Non-pigmented ciliary epithelial cell (primary cell): ENCODE measurements around the gene SCN2B.

Experiments used
- DNase-seq: peaks from one replicate; pipeline ENCODE4 v3.0.0-alpha.2; 2010; ENCODE audit warnings: low read depth

Gene SCN2B

DNA sequence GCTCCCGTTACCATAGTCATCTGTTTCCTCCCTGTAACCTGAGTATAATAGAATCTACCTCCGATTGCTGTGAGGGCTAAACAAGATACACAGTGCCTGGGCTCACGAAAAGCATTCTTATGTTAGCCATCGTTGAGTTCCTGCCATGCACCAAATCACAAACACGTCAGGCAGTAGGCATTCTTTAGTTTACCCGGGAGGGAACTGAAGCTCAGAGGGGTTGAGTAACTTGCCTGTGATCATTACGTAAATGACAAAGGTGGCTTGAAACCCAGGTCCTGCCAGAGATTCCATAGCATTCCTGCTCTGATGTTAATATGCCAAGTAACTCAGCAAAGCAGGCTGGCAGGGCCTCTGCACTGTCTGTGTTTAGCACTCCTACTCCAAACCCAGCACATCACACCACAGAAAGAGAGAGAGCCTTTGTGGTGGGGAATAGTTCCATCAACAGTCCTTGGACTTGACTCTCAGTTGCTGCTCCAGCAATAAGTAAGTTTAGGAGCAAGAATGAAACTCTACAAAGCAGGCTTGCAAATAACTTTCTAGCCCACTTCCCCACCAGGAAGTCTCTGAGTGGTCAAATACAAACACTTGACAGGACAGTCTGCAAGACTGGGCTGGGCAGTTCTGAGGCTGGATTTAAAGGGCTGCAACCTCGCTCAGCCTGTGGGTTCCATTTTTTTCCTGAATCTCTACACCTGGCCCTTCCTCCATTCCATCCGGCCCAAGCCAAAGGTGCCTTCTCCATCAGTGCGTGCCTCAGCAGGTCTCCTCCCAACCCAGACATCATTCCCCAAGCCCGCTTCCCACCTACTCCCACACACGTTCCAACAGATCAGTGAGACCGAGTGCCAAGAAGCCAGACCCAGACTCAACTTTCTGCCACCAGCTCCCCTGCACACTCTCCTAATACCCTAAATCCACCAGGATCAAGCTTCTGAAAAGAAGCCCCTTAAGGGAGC, 1.1 kb downstream of the SCN2B start:
- DNase-seq = no peak

DNA sequence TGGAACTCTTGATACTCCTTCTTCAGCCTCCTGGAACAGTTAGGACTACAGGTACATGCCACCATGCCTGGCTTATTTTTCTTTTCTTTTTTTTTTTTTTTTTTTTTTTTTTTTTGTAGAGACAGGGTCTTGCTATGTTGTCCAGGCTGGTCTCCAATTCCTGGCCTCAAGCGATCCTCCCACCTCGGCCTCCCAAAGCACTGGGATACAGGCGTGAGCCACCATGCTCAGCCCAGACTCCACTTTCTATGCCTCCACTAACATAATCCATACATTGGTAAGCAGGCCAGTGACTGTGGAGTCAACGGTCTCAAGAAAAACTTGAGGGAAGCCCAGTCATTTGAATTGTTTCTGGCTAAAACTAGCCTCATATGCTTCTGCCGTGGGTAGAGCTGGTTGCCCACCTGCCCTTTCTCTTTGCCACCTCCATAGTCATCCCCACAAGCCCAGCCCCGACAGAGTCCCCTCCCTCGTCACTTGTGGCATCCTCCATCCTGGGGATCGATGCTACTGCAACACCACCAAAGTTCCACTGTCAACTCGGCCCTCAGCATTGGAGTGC, 2.4 kb downstream of the SCN2B start:
- no peak for DNase-seq

DNA sequence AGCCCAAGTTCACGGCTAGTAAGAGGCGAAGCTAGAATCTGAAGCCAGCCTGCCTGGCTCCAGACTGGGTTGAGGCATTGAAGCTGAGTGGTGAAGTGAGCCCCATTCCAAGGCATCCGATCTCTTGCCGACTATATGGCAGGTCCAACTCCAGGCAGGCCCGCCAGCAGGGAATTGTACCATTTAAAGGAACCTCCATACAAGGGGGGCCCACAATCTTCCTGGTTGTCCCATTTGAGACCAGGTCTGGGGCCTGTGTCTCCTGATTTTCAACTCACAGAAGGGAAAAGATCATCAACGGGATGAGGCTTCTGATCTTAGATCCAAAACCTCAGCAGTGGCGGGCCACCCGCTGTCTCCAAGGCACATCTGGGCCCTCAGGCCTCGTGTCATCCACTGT, 4.1 kb downstream of the SCN2B start:
- DNase-seq = no peak

DNA sequence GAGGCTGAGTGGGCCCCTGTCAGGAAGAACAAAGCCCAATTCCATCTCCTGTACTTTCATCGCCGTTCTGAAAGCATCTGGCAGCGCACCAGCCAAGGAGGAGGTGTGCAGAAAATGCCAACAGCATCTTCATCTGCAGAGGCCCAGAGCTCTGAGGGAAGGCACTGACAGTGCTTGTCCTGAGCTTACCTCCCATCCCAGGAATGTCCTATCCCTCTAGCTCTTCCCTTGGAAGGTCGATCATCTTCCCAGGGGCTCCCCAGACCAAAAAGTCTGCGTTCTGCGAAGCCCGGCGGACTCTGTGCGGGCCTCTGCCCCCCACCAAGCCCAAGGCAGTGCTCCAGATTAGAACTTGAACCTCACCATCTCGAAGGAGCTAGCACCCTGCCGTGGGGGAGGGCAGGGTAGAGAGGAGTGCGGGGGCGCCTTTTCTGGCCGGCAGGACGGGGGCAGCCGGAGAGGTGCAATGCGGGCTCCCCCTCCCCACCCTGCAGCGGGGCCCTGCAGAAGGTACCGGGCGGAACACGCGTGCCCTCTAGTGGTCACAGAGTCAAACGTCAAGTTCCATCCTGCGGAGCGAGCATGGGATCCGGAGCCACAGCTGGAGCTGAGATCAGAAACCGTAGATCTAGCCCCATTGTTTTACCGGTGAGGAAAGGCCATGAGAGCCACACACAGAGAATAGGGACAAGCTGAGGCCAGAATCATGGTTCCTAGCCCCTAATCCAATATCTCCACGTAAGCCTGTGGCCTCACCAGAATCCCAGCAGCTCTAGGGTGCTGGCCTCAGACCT, 5.0 kb downstream of the SCN2B start:
- no peak for DNase-seq

DNA sequence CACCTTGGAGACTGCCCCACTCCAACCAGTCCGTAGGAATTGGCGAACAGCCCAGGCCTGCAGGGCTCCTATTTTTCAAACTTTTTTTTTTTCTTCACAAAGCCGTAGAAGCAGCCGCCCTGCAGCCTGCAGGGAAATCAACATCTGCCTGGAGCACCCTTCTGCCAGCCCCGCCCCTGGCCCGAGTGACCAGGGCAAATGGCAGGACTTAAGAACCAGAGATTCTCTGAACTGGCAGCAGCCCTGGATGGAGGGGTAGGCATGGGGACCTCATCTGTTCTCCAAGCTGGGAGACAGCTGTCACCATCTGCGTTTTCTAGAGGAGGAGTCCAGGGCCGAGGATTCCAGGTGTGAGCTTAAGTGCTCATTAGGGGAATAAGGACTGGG, 5.6 kb downstream of the SCN2B start:
- DNase-seq = no peak

DNA sequence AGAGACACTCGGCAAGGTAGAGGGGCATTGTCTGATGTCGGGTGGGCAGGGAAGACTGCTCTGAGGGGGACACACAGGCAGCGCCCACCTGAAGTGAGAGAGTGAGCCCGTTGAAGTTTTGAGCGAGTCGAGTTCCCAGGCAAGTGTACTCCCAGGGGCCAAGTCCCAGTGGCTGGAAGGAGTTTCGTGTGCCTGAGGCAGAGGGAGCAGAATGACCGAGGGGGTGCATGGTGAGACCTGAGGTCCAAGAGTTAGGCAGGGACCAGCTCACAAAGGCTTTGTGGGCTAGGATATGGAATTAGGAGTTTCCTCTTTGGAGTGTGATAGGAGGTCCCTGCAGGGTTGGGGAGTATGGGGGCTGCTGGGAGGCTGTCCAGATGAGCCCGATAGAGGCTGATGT, 6.2 kb downstream of the SCN2B start:
- DNase-seq = no peak

DNA sequence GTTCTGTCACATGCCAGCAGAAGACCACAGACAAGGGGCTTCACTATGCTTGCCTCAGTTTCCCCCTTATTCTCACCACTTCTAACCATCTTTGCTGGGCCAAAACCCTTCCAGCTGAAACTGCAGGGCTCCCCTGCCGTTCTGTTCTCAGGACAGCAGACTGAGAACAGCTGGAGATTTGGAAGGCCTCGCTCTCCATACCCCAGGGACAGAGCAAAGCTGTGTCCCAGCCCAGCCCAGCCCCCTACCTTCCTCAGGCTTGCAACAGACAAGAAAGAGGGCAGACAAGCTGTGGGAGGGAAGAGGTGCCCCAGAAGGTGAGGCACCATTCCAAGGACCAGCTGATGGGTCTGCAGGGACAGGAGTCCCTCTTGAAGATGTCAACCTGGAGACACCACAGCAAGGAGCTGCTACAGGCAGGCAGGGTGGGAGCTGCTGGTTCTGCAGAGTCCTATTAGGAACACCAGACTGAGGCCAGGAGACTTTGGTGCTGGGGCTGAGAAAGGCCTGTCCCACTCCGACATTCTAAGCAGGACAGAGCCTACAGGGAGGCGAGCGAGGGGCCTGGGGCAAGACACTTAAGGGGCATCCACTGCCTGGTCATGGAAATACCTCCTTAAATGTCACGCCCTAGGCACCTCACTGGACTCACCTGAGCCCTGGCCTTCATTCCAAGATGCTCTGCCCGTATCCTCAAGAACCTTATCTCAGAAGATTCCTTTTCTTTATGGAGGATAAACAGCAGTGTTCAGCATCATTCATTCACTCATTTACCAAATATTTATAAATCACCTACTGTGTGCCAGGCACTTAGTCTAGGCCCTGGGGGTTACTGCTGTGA, 6.9 kb downstream of the SCN2B start:
- no peak for DNase-seq

DNA sequence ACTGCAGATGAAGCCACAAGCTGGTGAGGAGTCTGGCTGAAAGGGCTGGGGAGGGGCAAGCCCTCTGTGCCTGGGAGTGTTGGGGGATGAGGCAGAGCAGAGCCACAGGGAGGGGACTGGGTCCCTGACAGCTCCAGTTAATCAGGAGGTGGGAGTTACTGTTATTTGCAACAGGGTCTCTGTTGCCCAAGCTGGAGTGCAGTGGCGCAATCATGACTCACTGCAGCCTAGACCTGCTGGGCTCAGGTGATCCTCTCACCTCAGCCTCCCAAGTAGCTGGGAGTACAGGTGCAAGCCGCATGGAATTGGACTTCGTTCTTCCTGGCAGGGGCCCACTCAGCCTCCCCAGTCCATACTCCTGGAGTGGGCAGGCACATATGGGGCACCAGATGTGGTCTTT, 7.7 kb downstream of the SCN2B start:
- no peak for DNase-seq

DNA sequence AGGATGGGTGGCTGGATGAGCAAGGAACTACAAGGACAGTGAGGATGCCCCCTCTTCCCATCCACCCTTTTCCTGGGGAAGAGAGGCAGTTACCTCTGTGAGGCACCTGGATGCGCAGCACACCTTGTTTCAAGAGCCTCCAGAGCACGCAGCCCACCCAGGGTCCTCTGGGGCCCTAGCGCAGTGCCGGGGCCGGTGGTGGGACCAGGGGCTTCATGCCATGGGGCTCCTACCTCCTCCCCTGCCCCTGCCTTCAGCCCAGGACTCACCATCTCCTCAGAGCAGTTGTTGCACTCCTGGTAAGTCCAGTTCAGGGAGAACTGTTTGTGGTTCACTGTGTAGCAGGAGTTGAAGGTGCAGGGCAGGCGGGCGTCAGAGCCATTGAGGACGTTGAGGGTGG, 8.1 kb downstream of the SCN2B start:
- no peak for DNase-seq

DNA sequence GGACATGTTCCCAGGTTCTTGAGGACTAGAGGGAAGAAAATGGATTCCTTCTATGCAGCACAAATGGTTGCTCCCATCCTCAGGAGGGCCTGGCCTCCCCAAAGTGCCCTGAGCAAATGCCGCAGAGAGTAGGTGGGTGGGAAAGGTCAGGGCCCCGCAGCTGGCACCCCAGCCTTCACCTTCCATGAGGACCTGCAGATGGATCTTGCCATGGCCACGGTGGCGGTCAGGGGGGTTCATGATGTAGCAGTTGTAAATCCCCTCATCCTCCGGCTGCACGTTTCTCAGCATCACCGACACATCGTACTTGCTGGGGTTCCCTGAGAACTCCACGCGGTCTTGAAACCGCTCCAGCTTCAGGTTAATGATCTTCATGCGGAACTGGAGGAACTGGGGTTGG, 8.5 kb downstream of the SCN2B start:
- DNase-seq = no peak

DNA sequence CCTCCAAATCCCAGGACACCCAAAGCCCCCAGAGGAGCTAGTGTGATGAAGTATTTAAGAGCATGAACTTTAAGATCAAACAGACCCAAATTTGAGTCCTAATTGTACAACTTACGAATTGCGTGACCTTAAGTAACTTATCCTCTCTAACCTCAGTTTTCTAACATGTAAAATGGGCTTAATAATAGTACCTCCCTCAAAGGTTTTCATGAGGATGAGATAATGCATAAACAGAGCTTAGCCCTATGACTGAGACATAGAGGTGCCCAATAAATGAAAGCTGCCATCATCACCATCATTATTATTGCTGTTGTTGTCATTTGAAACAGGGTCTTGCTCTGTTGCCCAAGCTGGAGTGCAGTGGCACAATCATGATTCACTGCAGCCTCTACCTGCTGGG, 9.2 kb downstream of the SCN2B start:
- DNase-seq = no peak

DNA sequence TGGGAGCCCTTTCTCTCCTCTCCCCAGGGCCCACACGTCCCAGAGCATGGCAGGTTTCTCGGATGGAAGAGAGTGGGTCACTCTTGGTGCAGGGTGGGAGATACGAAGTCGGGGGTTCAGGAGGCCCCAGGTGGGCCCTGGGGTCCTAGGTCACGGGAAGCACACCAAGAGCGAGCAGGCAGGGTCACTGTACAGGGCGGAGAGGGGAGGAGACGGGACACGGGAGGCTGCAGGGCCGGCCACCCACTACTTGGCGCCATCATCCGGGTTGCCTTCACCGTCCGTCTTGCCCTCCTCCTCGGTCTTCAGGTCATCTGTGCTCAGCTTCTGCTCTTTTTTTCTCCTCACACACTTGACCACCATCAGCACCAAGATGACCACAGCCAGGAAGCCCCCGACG, 9.8 kb downstream of the SCN2B start:
- DNase-seq = no peak

DNA sequence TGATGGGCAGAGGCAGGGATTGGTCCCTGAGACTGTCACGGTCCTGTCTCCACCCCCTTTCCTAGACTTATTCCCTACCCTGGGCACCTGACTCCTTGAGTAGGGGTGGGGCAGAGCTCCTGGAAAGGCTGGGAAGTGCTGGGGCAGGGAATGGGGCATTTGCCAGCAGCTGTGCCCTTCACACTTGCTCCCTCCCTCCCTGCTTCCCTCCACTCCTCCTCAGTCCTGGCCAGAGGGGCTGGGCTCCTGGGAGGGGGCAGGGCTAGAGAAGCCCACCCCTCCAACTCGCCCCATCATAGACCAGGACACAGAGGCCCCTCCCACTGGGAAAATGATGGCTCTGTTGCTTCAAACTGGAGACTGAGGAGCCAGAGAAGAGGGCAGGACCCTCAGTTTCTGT, 11.6 kb downstream of the SCN2B start:
- no peak for DNase-seq

DNA sequence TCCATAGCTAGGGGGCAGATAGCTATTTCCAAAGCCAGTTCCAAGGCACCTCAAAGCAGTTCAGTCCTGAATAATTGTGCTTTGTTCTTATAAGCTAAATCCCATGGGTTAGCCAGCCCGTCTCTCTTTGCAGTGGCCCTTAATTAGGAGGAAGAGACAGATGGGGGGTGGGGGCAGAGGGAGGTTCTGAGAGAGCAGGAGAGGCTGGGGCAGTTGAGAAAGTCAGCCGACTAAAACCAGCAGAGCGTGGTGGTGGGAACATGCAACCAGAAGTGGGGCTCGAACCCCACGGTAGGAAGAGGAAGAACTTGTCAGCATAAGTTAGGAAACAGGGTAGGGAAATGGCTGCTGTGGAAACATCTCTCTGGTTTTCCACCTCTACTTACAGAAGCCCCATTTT, 12.9 kb downstream of the SCN2B start:
- no peak for DNase-seq

DNA sequence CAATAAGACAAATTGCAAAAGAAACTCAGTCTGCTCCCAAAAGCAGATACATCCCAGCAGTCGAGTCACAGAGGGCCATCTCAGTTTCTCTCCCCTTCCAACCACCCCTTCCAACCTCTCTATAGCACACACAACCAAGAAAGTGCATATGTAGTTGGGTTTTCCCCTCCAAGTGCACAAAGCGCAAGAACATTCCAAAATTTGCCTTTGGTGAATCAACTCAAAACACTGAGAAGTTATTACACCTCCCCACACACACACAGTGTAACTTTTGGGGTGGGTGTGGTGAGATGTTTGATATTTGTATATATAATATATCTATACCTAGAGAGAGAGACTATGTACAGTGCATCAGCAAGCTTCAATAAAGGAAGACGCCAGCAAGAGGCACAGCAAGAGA, 13.6 kb downstream of the SCN2B start:
- DNase-seq = no peak

DNA sequence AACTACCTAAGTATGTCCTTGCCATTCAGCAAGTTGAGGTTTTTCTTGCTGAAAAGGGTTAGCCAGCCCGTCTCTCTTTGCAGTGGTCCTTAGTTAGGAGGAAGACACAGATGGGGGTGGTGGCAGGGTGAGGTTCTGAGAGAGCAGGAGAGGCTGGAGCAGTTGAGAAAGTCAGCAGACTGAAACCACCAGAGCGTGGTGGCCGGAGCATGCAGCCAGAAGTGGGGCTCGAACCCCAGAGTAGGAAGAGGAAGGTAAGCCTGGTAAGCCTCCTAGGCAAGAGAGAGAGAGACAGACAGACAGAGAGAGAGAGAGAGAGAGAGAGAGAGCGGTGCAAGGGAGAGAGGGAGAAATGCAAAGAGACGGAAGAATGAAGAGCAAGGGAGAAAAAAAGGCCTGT, 14.7 kb downstream of the SCN2B start:
- DNase-seq = no peak

DNA sequence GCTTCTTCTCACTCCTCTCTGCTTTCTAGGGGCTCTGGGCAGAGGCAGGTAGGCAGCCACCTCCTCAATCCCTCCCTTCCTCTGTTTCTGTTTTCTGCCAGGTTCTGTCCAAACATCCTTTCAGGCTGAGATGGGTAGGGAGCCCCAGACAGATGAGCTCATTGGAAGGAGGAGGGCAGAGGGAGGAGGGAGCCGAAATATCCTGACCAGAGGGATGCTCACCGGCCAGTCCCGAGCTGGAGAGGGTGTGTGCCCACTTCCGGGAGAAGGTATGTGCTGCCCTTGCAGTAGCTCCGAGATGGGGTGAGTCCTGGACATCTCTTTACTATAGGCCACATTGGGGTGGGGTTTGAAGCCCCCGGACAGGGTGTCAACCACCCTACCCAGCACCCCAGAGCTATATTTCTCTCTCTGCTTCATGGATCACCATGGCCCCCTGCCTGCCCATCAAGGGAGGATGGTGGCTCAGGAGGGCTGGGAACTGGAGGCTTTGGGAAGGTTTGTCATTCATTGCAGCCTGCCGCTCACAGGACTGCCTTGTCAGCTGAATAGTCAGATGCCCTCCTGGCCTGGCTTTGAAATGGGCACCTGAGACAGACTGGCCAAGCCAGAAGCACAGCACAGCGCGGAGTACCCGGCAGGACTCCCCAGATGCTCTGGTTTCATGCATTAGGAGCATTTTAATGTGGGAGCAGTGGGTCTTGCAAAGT, 19.1 kb downstream of the SCN2B start:
- no peak for DNase-seq

DNA sequence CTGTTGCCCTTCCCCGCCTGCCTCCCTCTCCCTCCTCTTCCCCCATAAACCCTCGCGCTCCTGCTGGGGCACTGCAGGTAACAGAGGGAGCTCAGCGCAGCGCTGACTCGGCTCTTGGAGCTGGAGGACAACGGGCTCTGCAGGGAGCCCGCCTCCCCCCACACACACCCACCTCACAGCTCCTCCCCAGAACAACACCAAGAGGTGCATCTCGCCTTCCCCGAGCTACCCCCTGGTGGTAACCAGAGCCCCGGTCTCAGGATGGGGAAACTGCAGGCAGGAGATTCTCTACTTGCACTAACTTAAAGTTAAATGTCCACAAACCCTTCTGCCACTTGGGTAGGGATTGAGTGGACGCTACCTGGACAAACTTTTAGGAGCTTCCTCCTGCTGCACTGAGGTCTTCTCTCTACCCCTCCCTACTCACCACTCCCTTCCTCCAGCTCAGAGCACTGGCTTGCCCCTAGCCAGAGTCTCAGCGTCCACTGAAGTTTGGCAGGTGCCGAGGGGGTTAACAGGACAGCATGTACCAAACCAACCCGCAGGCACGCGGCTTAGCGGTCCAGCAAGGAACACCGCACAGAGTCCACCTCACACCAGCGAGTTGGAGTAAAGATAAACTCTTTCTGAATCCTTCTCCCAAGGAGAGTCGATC, 19.8 kb downstream of the SCN2B start:
- no peak for DNase-seq

DNA sequence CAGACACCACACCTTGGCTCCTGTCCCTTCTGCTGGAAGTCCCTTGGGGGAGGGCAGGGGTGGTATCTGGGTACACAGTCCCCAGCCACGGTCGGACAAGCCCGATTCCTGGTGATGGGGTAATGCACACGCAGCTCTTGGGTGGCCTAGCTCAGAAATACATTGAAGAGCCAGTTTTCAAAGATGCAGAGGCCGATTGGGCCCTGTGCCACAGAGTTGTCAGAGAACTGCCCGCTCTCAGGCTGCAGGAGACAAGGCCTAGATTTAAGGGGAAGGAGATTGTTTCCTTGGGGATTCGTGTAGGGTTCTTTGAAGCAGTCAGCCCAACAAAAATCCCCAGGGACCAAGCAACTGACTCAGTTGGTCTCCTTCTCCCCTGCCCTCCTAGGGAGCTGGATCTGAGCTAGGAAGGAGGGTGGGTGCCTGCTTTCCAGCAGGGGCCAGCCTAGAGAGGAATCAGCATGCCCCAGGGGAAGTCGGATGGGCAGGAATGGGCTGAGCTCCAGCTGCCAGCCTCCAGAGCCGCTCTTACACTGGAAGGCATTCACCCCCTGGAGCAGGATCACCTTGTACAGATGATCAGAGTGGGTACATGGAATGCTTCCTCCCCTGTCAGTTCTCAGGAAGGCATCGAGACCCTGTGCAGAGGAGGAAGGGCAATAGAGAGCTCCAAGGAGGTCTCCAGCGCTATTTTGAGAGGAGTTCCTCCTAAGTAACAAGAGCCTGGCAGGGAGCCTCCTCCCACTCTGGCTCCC, 20.5 kb downstream of the SCN2B start:
- DNase-seq = no peak

DNA sequence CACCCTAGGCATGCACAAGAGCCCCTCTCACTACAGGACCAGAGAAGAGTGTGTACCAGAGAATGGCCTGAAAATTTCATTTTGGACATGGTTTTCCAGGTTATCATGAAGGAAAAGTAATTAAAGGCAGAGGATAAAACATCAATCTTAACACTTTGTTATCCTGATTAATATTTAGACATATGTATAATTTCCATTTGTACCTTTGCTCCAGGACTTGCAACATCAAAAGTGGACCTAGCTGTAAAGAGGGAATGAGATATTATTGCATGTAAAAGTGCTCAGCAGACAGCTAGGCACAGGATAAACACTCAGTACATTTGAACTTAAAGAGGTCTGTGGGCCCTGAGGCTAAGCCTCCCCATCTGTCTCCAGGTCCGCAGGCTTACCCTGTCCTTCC, 21.8 kb downstream of the SCN2B start:
- DNase-seq = no peak
